H1 (cell line): ENCODE measurements around the gene SIN3B.

Experiments
- ASH2L ChIP-seq: fragments of 200-600, 300-600 bp; sonication (generic); IDR thresholded peaks from one replicate; pipeline ENCODE4 v1.7.1; 2017; ENCODE audit warnings: low read length
- CTCF ChIP-seq, 3 experiments: IDR thresholded peaks; 1 replicate in 2 of 3; 2 replicates in 1 of 3; pipeline versions ENCODE4 v1.5.1 to v1.6.1; 2011; ENCODE audit warnings: low read length in 3 of 3, mild to moderate bottlenecking in 3 of 3, inconsistent platforms in 2 of 3, low read depth in 1 of 3, moderate library complexity in 1 of 3; ENCODE audit not compliant: insufficient read depth in 1 of 3; ENCODE audit errors: control extremely low read depth in 1 of 3
- EGR1 ChIP-seq: IDR thresholded peaks from 2 replicates; pipeline ENCODE4 v1.6.1; 2011; ENCODE audit warnings: low read depth, low read length, borderline replicate concordance
- GABPA ChIP-seq: IDR thresholded peaks from 2 replicates; pipeline ENCODE4 v1.6.1; 2011; ENCODE audit warnings: mild to moderate bottlenecking, low read length, moderate library complexity, borderline replicate concordance; ENCODE audit not compliant: insufficient read depth
- MAFK ChIP-seq: IDR thresholded peaks from 2 replicates; pipeline ENCODE4 v1.6.1; 2012; ENCODE audit warnings: low read depth, mild to moderate bottlenecking, improper control_type of control experiment, low read length
- MAX ChIP-seq: IDR thresholded peaks from 2 replicates; pipeline ENCODE4 v1.6.1; 2012; ENCODE audit warnings: inconsistent platforms
- POLR2A ChIP-seq, 2 experiments: IDR thresholded peaks; 1 replicate in 1 of 2; 2 replicates in 1 of 2; pipeline ENCODE4 v1.6.1; 2011; ENCODE audit warnings: low read depth in 2 of 2, low read length in 2 of 2, mild to moderate bottlenecking in 2 of 2; ENCODE audit errors: control extremely low read depth in 1 of 2
- SP2 ChIP-seq: IDR thresholded peaks from 2 replicates; pipeline ENCODE4 v1.6.1; 2012; ENCODE audit warnings: mild to moderate bottlenecking, low read length, inconsistent platforms
- TAF1 ChIP-seq: IDR thresholded peaks from 2 replicates; pipeline ENCODE4 v1.6.1; 2011; ENCODE audit warnings: mild to moderate bottlenecking, low read depth, low read length
- TBP ChIP-seq: IDR thresholded peaks from 2 replicates; pipeline ENCODE4 v1.6.1; 2011; ENCODE audit warnings: low read depth, low read length, improper control_type of control experiment
- TF ChIP-seq, protein P1 (sequence below): IDR thresholded peaks from 2 replicates; pipeline ENCODE4 v1.6.1; 2011; ENCODE audit warnings: low read length, improper control_type of control experiment
- TF ChIP-seq, protein P2 (sequence below): IDR thresholded peaks from 2 replicates; pipeline ENCODE4 v1.6.1; 2012; ENCODE audit warnings: low read length, inconsistent platforms

DNA sequence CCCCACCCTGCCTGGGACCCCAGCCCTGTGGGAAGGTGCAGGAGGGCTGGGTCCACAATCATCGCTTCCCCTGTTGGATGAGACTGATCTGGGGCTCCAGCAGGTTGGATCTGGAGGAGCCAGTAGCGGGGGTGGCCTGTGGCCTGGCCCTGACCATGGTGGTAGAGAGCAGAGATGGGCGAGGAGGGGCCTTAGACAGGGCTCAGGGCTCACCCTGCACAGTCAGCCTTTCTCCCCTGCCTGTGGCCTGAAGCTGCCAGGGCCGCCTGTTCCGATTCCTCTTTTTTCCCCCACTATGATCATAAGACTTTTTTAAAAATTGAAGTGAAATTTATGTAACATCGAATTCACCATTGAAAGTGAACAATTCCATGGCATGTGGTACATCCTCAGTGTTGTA lies 18.2 kb downstream of the SIN3B start:
- TF ChIP-seq CTCF (IDR thresholded peaks at IDR 0.05; ENCODE audit: control extremely low read depth in 1 of 3, insufficient read depth in 1 of 3, low read depth in 1 of 3, low read length in 3 of 3) (no peak), ASH2L (no peak), GABPA (no peak), POLR2A (IDR thresholded peaks at IDR 0.05; ENCODE audit: control extremely low read depth in 1 of 2, low read depth in 2 of 2, low read length in 2 of 2) (no peak), TBP (no peak), MAFK (no peak), TAF1 (no peak), MAX (no peak), EGR1 (no peak), SP2 (no peak)
- TF ChIP-seq, protein P1, sequence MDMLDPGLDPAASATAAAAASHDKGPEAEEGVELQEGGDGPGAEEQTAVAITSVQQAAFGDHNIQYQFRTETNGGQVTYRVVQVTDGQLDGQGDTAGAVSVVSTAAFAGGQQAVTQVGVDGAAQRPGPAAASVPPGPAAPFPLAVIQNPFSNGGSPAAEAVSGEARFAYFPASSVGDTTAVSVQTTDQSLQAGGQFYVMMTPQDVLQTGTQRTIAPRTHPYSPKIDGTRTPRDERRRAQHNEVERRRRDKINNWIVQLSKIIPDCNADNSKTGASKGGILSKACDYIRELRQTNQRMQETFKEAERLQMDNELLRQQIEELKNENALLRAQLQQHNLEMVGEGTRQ = no peak
- TF ChIP-seq, protein P2, sequence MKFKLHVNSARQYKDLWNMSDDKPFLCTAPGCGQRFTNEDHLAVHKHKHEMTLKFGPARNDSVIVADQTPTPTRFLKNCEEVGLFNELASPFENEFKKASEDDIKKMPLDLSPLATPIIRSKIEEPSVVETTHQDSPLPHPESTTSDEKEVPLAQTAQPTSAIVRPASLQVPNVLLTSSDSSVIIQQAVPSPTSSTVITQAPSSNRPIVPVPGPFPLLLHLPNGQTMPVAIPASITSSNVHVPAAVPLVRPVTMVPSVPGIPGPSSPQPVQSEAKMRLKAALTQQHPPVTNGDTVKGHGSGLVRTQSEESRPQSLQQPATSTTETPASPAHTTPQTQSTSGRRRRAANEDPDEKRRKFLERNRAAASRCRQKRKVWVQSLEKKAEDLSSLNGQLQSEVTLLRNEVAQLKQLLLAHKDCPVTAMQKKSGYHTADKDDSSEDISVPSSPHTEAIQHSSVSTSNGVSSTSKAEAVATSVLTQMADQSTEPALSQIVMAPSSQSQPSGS = no peak
